GM12865 (cell line): Measurements from ENCODE around the gene VSIR.

Experiments
- DNase-seq: peaks from one replicate; pipeline ENCODE4 v3.0.0; 2010; ENCODE audit warnings: low read depth
- H3K4me3 ChIP-seq: 2 replicates; pipeline ENCODE4 v1.5.1; 2011; ENCODE audit warnings: mild to moderate bottlenecking, low read depth, low read length, control low read depth
- CTCF ChIP-seq: IDR thresholded peaks from 2 replicates; pipeline ENCODE4 v1.5.1; 2011; ENCODE audit warnings: low read length, control low read depth, low read depth, inconsistent platforms; ENCODE audit not compliant: insufficient read depth; ENCODE audit errors: missing control alignments

VSIR gene

DNA sequence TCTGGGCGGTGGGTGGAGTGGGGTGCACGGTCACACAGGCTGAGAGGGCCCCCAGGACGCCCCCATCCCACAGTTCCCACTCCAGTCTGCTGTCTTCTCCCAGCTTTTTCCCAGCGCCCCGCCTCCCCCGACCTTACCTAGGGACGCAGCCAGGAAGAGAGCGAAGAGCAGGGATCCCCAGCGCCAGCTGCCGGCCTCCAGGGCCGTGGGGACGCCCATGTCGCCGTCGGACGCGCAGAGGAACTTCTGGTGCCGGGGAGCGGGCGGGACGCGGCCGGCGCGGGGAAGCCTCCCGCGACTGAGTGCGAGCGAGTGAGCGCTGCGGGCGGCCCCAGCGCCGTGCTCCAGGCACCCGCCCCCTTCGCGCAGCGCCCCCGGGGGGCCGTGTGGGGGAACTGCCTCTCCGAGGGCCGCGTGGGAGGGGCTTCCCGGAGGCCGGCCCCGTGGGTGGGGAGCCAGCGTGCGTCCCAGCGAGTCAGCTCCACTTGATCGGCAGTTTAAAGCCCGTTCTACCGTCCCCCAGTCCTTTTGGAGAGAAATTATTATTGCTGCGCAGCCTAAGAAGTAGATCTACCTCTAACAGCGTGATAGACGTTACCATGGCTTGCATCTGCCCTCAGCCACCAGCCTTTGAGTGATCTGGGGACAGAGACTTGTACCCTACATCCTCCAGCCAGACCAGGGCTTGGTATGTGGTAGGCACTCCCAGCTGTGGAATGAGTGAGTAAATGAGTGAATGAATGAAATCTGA lies at the start of gene VSIR:
VSIR (minus strand) TSS at position 300 of the 751 bp plus-strand sequence; CDS start at position 219, 81 bp downstream.
- peak; percentile 88 for DNase-seq
- H3K4me3 ChIP-seq = peak within 1 kb of the TSS; percentile 74
- TF ChIP-seq CTCF = peak; percentile 84

GRCh38 chr10:71821909-71822763 lies 48.8 kb upstream of the VSIR start:
- no peak for TF ChIP-seq CTCF
- no peak for DNase-seq
- H3K4me3 ChIP-seq = no peak overlapping the region

DNA sequence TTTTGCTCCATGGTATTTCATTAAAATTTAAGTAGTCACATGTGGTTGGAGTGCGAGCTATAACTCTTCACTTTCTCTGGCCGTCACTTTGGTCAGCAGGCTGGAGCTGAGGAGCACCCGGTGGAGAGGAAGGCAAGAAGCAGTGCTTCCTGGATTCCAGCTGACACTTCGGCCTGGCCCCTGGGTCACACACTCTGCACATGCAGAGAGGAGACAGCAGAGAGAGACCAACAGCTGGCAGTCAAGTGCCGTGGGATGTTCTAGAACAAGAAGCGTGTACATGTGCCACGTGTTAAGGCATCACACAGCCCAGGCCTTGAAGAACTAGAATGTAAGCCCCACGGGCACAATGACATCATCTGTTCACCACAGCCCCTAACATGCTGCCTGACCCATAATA lies 47.6 kb upstream of the VSIR start:
- no peak for TF ChIP-seq CTCF
- no peak overlapping the region for H3K4me3 ChIP-seq
- DNase-seq = no peak

DNA sequence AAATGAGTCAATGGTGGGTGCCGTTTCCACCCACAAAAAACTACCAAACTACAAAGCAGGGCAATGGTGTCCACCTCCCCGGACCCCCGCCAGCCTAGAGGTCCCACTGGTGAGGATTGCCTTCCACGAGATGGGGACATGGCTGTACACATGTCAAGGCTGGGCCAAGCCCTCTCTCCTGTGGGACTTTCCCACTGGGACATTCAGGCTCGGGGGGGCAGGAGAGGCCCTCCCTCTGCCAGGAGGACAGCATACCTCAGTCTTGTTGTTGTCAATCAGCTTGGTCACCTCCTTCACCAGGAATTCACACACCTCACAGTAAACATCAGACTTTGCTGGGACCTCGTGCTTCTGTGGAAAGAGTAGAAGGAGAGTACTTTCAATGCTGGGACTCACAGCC lies 46.7 kb upstream of the VSIR start:
- no peak for TF ChIP-seq CTCF
- no peak for DNase-seq
- H3K4me3 ChIP-seq = no peak overlapping the region

DNA sequence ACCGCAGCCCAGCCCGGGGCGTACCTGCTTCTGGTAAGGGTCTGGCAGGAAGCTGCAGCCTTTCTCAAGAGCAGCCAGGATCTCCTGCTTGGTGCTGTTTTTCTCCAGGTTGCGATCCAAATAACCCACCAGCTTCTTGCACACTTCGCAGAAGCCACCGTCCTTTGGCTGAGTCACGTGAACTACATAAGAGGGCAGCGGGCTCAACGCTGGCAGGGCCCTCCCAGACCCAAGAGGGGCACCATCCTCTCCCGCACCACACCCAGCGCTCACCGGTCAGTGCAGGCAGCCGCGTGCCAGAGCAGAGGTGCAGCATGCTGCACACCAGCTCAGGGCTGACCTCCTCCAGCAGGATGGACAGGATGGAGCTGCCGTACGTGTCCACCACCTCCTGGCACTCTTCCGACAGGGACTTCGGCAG lies 46.1 kb upstream of the VSIR start:
- no peak overlapping the region for H3K4me3 ChIP-seq
- DNase-seq = no peak
- no peak for TF ChIP-seq CTCF

DNA sequence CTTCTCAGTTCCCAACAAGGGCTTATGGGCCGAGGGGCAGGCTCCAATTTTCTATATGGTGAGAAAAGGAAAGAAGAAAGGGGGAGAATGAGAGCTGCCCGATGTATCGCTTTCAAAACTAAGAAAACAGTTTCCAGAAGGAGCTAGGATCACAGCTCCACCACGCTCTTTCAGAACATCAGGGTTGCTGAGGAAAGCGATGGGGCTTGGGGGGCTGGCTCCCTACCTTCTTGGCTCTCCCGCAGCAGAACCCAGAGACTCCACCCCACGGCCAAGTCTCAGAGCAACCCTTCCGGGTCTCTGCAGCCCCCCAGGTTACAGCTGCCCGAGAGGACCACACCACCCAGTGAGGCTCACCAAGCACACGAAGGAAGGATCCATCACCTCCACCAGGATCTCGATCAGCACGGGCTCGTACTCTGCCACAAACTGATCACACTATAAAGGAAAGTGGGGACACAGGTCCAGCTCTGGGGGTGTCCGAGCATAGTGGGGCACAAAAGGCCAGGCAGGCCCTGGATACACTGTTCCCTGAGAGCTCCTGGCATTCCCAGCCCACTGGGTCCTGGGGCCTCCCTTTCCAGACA lies 45.4 kb upstream of the VSIR start:
- DNase-seq = no peak

More for the DNA sequence above, 45.4 kb upstream of the VSIR start:
- H3K4me3 ChIP-seq = no peak overlapping the region
- TF ChIP-seq CTCF = no peak
